Measurements from ENCODE around the gene MAN1A1. TPM values are rescaled to one million over a fixed set of nuclear protein-coding genes. Genes with fewer than 3 reads are reported as not detected.

MAN1A1 gene
- total RNA-seq, 1 donor from 2014 or later: 19.7 TPM

- Histone ChIP-seq H3K9me3 (replicated peaks) (no peaks in the 10 kb centered on the region), H3K27me3 (ENCODE audit: low read depth) (no peaks in the 10 kb centered on the region), H3K4me3 (no peak overlapping the region), H3K4me1 (peaks cover 23% of the 10 kb centered on the region), H3K27ac (replicated peaks) (no peak overlapping the region), H3K36me3 (no peaks in the 10 kb centered on the region)
- intact Hi-C loops (cut with micrococcal nuclease): no loop called here
- DNase-seq: no peak
- TF ChIP-seq, protein P1, sequence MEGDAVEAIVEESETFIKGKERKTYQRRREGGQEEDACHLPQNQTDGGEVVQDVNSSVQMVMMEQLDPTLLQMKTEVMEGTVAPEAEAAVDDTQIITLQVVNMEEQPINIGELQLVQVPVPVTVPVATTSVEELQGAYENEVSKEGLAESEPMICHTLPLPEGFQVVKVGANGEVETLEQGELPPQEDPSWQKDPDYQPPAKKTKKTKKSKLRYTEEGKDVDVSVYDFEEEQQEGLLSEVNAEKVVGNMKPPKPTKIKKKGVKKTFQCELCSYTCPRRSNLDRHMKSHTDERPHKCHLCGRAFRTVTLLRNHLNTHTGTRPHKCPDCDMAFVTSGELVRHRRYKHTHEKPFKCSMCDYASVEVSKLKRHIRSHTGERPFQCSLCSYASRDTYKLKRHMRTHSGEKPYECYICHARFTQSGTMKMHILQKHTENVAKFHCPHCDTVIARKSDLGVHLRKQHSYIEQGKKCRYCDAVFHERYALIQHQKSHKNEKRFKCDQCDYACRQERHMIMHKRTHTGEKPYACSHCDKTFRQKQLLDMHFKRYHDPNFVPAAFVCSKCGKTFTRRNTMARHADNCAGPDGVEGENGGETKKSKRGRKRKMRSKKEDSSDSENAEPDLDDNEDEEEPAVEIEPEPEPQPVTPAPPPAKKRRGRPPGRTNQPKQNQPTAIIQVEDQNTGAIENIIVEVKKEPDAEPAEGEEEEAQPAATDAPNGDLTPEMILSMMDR (IDR thresholded peaks at IDR 0.05; ENCODE audit: borderline replicate concordance): no peak
These were observed 19.8 kb downstream of the MAN1A1 start for GRCh38 chr6:119329794-119330180.

DNA sequence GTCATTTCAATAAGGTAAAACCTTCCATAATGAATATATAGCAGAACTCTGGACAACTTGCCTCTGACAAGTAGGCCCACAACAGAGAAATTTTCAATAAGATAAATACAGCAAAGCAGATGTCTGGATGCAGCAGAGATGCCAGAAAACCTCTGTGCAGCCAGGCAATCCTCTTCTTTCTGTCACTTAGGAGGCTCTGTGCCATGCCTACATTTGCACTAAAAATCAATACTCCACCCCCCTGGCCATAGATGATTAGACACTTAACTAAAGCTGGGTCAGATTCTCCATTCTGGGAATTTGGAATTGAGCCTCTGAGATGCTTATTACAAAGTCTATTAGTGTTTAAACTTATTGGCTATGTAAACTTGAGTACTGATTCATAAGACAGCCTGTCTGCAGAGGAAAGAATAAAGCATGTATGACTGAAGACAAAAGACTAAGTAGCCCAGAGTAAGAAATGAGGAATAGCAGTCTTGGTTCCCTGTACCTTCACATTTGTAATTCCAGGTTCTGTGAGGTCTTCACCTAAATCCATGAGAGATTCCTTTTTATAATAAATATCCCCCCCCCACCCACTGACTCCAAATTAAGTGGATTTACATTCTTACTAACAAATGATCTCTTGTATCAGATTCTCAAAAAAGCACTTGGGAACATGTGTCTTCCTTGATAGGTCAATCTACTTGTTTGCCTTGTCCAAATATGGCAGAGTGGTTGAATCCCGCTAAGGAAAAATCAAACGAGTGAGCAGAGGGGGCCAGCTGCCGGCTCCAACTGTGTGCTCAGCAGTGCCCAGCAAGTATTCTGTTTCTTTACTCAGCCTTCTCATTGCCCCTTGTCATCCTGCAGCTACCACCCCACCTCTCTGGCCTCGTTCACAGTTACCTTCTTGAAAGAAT, 20.4 kb downstream of the MAN1A1 start:
- intact Hi-C loops (cut with micrococcal nuclease): no loop called here
- DNase-seq: no peak
- Histone ChIP-seq H3K4me1 (peaks cover 23% of the 10 kb centered on the region), H3K4me3 (no peak overlapping the region), H3K9me3 (replicated peaks) (no peaks in the 10 kb centered on the region), H3K36me3 (no peaks in the 10 kb centered on the region), H3K27ac (replicated peaks) (no peak overlapping the region), H3K27me3 (ENCODE audit: low read depth) (no peaks in the 10 kb centered on the region)
- TF ChIP-seq, protein P1 (IDR thresholded peaks at IDR 0.05; ENCODE audit: borderline replicate concordance): no peak

DNA sequence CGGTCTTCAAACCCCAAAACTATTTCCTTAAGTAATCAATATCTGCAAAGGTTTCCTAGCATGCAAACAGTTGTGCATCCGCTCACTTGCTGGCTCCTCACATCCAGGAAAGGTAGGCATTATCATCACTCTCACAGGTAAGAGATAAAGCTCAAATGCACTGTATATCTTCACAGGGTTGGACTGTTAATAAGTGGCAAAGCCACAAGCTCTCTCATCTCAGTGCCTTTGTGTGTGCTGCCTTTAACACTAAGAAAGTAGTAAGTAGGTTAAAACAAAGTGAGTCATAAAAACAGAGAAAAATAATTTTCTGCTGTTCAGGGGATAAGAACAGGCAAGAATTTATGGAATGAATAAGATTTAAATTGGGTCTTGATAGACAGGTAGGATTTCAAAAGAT, 21.3 kb downstream of the MAN1A1 start:
- Histone ChIP-seq H3K27me3 (ENCODE audit: low read depth) (no peaks in the 10 kb centered on the region), H3K4me1 (peaks cover 23% of the 10 kb centered on the region), H3K9me3 (replicated peaks) (no peaks in the 10 kb centered on the region), H3K36me3 (no peaks in the 10 kb centered on the region), H3K27ac (replicated peaks) (no peak overlapping the region), H3K4me3 (no peak overlapping the region)
- DNase-seq: no peak
- TF ChIP-seq, protein P1 (IDR thresholded peaks at IDR 0.05; ENCODE audit: borderline replicate concordance): no peak
- intact Hi-C loops (cut with micrococcal nuclease): no loop called here

- H3K36me3 ChIP-seq: no peaks in the 10 kb centered on the region
- H3K4me1 ChIP-seq: peaks cover 27% of the 10 kb centered on the region
These were observed 21.8 kb downstream of the MAN1A1 start for GRCh38 chr6:119327810-119328209.

DNA sequence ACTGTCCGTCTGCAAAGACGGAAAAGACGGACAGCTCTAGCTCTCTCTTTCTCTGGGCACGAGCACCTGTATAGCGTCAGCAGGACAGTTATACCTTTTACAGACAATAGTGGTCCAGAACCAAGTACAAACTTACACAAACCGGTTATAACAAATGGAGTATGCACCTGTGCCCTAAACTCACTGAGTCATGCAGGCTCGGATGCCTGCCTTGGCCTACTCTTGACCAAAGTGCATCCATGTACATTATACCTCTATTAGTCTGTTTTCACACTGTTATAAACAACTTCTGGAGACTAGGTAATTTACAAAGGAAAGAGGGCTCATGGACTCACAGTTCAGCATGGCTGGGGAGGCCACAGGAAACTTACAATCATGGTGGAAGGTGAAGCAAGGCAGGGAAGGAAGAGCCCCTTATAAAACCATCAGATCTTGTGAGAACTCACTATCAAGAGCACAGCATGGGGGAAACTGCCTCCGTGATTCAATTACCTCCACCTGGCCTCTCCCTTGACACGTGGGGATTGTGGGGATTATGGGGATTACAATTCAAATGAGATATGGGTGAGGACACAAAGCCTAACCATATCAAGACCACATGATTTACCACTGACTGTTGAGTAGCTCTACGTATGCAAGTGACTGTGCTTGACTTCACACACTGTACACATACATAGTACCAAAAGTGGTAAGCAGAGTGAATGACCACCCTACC, 23.1 kb downstream of the MAN1A1 start:
- Histone ChIP-seq H3K4me1 (peaks cover 25% of the 10 kb centered on the region), H3K4me3 (no peak overlapping the region), H3K9me3 (replicated peaks) (no peaks in the 10 kb centered on the region), H3K27ac (replicated peaks) (no peak overlapping the region), H3K27me3 (ENCODE audit: low read depth) (no peaks in the 10 kb centered on the region), H3K36me3 (no peaks in the 10 kb centered on the region)
- intact Hi-C loops (cut with micrococcal nuclease): no loop called here
- TF ChIP-seq, protein P1 (IDR thresholded peaks at IDR 0.05; ENCODE audit: borderline replicate concordance): no peak
- no peak for DNase-seq

More at GRCh38 chr6:119327810-119328209, 21.8 kb downstream of the MAN1A1 start:
- intact Hi-C loops (cut with micrococcal nuclease): no loop called here
- TF ChIP-seq, protein P1 (IDR thresholded peaks at IDR 0.05; ENCODE audit: borderline replicate concordance): no peak
- no peaks in the 10 kb centered on the region for H3K27me3 ChIP-seq (ENCODE audit: low read depth)
- H3K9me3 ChIP-seq (replicated peaks): no peaks in the 10 kb centered on the region
- DNase-seq: no peak
- no peak overlapping the region for H3K27ac ChIP-seq (replicated peaks)
- no peak overlapping the region for H3K4me3 ChIP-seq

Measured in left ventricle myocardium inferior (tissue), 1 donor.